GM18907 (cell line): ENCODE measurements around the gene LGI4.
"Not testable (repeated sequence)": the region's sequence is repeated elsewhere in the genome, so short reads cannot be mapped to it uniquely, and the experiment has no call there.

Experiments used
- ATAC-seq: cut with Tn5 transposase; IDR thresholded peaks from one replicate; pipeline ENCODE4 v1.9.1; 2021; ENCODE audit warnings: mild to moderate bottlenecking, moderate library complexity; ENCODE audit not compliant: unreplicated experiment

Gene LGI4

DNA sequence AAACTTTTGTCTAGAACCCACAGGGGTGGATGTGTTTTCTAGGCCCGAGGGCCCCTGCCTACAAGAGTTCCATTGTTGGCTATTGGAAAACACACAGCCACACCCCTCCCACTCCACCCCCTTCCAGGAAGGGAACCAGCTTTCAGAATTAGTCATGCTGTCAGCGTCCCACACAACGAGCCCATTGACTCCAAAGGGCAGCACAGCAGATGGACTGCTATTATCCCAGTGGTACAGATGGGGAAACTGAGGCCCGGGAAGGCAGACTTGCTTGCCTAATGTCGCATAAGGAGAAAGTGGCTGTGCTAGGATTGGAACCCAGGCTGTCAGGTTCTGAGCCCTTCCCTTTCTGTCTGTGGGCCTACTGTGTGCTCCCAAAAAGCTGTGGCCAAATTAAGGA lies 27.3 kb downstream of the LGI4 start:
- no peak for ATAC-seq

- ATAC-seq = no peak
Measured at GRCh38 chr19:35106898-35107541, 27.8 kb downstream of the LGI4 start.

GRCh38 chr19:35106291-35106583 lies 28.6 kb downstream of the LGI4 start:
- ATAC-seq = no peak

DNA sequence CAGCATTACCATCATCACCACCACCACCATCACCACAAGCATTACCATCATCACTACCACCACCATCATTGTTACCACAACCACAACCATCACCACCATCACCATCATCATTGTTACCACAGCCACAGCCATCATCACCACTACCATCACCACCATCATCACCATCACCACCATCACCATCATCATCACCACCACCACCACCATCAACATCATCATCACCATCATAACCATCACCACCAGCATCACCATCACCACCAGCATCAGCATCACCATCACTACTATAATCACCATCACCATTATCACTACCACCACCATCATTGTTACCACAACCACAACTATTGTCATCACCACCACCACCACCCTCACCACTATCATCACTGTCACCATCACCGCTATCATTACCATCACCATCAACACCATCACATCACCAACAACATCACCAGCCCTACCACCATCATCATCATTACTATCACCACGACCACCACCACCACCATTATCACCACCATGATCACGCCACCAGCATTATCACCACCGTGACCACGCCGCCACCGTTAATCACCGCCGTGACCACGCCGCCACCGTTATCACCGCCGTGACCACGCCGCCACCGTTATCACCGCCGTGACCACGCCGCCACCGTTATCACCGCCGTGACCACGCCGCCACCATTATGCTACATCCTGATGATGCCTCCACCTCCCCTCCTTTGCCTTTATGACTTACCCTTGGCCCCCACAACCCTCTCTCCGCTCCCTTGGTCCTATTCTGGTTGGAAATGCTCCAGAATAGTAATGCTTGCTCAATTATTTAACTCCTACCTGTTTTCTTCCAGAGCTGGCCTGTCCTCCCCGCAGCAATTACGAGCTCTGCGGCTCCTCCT lies 29.2 kb downstream of the LGI4 start:
- no peak for ATAC-seq

GRCh38 chr19:35105047-35105410 lies 29.8 kb downstream of the LGI4 start:
- no peak for ATAC-seq

DNA sequence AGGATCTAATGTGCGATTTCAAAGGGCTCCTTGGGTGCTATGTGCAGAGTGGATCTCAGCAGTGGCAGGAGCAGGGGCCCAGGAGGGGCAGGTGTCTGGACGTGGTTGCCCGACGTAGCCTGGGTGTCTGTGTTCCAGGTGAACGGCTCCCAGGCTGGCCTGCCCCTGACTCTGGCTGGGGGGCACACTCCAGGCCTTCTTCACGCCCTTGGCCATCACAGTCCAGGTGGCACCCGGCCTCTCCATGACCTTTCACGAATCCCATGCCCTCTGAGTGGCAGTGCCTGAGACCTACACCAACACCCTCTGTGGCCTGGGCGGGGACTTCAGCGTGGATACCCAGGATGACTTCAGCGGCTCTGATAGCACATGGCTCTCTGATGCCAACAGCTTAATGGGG lies 30.5 kb downstream of the LGI4 start:
- ATAC-seq = no peak

- not testable (repeated sequence) for ATAC-seq
Measured at GRCh38 chr19:35103614-35104013, 31.2 kb downstream of the LGI4 start.

DNA sequence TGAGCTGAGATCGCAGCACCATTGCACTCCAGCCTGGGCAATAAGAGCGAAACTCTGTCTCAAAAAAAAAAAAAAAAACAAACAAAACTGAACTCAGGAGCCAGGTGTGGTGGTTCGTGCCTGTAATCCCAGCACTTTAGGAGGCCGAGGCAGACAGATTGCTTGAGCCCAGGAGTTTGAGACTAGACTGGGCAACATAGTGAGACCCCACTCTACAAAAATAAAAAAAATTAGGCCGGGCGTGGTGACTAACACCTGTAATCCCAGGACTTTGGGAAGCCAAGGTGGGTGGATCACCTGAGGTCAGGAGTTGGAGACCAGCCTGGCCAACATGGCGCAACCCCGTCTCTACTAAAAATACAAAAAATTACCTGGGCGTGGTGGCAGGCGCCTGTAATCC lies 32.9 kb downstream of the LGI4 start:
- ATAC-seq = not testable (repeated sequence)

GRCh38 chr19:35100588-35101533 lies 34.0 kb downstream of the LGI4 start:
- ATAC-seq = no peak

GRCh38 chr19:35099897-35100275 lies 35.0 kb downstream of the LGI4 start:
- ATAC-seq = no peak

- ATAC-seq = no peak
Measured at GRCh38 chr19:35099155-35099896, 35.5 kb downstream of the LGI4 start.

DNA sequence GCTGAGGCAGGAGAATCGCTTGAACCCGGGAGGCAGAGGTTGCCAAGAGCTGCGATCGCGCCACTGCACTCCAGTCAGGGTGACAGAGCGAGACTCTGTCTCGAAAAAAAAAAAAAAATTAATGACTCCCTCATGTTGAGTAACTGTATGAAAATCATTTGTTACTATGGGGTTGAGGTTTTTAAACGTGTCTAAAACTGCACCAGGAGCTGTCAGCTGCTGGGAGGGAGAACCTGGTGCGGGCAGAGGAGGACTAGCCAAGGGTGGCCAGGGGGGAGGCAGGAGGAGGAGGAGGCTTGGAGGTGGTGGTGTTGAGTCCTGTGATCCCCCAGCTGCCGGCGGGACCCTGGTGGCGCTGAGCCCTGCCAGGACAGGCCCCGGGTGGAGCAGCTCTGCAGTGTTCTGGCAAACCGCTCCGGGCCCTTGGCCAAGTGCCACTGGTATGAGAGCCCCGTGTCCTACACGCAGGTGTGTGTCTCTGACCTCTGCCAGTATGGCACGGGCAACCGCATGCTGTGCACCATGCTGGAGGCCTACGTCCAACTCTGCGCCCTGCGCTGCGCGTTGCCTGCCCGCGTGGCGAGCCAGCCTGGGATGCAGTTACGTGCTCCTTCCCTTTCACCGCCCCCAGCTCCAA lies 36.3 kb downstream of the LGI4 start:
- no peak for ATAC-seq

DNA sequence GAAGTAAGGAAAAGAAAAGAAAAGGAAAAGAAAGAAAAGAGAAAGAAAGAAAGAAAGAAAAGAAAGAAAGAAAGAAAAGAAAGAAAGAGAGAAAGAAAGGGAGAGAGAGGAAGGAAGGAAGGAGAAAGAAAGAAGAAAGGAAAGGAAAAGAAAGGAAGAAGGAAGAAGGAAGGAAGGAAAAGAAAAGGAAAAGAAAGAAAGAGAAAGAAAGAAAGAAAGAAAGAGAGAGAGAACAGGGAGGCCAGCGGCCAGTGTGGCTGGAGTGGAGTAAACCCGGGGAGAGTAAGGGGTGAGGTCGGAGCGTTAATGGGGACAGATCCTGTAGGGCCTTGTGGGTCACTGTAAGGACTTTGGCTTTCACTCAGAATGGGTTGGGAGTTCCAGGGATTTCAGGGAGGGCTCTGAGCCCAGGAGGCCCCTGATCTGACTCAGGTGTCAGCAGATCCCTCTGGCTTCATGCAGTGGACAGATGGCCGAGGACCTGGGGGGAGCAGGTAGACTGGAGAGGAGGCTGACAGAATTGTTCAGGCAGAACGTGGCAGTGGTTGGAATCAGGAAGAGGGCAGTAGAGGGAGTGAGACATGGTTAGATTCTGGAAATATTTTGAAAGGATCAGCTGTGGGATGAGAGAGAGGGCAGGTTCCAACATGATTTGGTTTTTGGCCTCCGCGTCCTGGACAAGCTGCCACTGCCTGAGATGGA lies 39.0 kb downstream of the LGI4 start:
- ATAC-seq = no peak

DNA sequence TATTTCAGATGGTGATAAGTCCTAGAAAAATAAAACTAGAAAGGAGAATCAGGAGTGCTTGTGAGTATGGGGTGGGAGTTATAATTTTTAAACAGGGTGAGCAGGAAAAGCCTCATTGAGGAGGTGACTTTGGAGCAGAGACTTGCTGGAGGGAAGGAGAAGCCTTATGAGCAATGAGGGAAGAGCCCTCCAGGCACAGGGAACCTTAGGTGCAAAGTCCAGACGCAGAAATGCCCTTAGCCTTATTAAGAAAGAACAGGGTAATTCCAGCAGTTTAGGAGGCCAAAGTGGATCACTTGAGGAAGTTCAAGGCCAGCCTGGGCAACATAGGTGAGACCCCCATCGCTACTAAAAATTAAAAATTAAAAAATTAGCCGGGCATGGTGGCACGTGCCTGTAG lies 40.2 kb downstream of the LGI4 start:
- ATAC-seq = no peak

DNA sequence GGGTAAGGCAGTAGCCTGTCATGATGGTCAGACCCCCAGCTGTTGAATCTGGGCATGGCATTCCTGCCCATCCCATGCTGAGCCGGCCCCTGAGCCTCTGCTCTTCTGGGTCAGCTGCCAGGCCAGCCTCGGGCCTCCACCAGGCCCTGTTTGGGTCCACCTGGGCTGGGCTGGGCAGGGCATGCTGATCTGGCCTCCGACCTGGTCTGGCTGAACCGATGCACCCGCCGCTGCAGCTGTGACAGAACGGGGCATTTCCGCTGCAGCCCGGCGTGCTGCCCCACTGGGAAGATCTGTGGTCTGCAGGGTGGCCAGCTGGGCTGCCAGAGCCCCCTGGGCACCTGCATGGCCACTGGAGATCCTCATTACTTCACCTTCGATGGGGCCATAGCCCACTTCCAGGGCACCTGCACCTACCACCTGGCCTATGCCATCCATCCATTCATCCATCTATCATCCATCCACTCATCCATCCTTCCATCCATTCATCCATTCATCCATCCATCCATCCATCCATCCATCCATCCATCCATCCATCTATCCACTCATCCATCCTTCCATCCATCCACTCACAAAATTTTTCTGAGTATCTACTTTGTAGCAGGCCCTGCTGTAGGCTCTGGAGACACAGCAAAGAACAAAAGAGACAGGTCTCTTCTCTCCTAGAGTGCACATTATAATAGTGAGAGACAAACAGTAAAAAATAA lies 40.8 kb downstream of the LGI4 start:
- no peak for ATAC-seq

DNA sequence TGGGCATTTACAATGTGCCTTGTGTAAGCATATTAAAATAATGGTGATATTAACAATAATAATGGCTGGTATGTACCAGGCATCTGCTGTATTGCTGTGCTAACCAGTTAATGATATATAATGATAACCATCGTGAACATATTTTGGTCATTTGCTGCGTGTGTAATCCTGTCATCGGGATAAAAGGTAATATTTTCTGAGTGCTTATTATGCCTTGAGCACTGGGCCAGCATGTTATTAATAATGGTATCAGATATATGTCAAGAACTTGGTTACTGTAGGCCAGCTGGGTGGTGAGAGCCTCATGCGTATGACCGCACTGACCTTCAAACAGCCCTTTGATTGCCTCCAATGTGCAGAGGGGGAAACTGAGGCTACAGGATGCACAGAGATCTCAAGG lies 41.4 kb downstream of the LGI4 start:
- no peak for ATAC-seq

DNA sequence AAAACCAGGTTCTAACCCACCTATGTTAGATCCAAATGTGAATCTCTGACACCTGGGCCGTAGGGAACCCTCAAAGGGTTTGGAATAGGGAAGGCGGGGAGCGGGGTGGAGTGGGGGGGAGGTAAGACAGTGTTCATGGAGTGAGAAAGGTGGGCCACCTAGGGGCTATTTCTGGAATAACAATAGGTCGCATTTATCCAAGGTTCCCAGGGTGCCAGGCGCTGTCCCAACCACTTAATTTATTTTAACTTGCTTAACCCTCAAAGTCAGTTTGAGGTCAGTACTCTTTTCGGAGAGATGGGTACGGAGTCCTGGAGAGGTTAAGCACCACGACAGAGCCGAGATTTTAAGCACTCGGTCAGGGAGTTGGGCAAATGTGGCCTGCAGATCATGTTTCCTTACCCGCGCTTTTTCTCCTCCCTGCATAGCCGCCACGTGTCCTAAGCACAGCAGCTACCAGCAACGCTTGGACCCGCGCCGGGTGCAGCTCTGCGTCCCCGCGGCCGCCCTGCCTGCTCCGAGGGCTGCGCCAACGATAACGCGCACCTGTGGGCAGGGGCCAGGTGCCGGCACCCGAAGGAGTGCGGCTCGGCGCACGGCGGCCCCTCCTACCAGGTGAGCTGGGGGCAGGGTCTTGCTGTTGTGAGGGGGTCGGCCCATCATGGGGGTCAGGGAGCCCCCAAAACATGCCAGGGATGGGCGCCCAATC lies 44.2 kb downstream of the LGI4 start:
- ATAC-seq = no peak

DNA sequence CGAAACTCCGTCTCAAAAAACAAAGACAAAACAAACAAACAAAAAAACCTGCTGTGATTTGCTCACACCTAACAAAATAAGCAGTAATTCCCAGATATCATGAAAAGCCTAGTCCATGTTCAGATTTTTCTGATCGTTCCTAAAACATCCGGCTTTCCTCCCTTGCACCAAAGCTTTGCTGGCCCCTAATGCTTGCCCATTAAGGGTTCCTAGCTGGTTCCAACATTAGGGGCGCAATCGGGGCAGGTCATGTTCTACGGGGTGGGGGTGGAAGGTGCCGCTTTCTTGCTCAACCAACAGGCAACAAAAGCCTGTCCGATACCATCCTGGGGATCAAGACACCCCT lies 44.7 kb downstream of the LGI4 start:
- ATAC-seq = no peak

- ATAC-seq = no peak
Measured at GRCh38 chr19:35089554-35089953, 45.3 kb downstream of the LGI4 start.
